ENCODE results near the gene CPA2. TPM values are rescaled to one million over a fixed set of nuclear protein-coding genes. Genes with fewer than 3 reads are reported as not detected.

Gene CPA2
- total RNA-seq, 1 experiment from 2014 or later, result 0.90 TPM

DNA sequence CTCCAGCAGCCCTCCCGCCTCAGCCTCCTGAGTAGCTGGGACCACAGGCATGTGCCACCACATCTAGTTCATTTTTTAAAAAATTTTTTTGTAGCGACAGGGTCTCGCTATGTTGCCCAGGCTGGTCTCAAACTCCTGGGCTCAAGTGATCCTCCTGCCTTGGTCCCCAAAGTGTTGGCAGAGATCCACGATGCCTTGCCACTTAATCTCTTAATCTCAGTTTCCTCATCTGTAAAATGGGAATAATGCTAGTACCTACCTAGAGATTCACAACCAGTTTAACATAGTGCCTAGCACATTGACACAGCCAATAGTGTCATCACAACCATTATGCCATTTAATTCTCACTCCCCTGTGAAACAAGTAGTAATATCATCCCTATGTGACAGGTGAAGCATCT, 21.5 kb downstream of the CPA2 start:
- Mint-ChIP-seq H3K36me3 (no peaks in the 10 kb centered on the region), H3K4me1 (0 out of 2 replicates have a peak, but pooled peaks cover 3% of the 10 kb centered on the region), H3K27ac (no peak overlapping the region), H3K4me3 (no peak overlapping the region), H3K27me3 (ENCODE audit: low read depth) (no peaks in the 10 kb centered on the region), H3K9me3 (no peaks in the 10 kb centered on the region)
- CTCF ChIA-PET, result no interaction called here
- no peak for TF ChIP-seq TP53 (CRISPR knock-in tag; IDR thresholded peaks at IDR 0.05)
- TF ChIP-seq, protein P1, sequence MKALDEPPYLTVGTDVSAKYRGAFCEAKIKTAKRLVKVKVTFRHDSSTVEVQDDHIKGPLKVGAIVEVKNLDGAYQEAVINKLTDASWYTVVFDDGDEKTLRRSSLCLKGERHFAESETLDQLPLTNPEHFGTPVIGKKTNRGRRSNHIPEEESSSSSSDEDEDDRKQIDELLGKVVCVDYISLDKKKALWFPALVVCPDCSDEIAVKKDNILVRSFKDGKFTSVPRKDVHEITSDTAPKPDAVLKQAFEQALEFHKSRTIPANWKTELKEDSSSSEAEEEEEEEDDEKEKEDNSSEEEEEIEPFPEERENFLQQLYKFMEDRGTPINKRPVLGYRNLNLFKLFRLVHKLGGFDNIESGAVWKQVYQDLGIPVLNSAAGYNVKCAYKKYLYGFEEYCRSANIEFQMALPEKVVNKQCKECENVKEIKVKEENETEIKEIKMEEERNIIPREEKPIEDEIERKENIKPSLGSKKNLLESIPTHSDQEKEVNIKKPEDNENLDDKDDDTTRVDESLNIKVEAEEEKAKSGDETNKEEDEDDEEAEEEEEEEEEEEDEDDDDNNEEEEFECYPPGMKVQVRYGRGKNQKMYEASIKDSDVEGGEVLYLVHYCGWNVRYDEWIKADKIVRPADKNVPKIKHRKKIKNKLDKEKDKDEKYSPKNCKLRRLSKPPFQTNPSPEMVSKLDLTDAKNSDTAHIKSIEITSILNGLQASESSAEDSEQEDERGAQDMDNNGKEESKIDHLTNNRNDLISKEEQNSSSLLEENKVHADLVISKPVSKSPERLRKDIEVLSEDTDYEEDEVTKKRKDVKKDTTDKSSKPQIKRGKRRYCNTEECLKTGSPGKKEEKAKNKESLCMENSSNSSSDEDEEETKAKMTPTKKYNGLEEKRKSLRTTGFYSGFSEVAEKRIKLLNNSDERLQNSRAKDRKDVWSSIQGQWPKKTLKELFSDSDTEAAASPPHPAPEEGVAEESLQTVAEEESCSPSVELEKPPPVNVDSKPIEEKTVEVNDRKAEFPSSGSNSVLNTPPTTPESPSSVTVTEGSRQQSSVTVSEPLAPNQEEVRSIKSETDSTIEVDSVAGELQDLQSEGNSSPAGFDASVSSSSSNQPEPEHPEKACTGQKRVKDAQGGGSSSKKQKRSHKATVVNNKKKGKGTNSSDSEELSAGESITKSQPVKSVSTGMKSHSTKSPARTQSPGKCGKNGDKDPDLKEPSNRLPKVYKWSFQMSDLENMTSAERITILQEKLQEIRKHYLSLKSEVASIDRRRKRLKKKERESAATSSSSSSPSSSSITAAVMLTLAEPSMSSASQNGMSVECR (CRISPR knock-in tag; IDR thresholded peaks at IDR 0.05; ENCODE audit: borderline replicate concordance), result no peak
- TF ChIP-seq, protein P2, sequence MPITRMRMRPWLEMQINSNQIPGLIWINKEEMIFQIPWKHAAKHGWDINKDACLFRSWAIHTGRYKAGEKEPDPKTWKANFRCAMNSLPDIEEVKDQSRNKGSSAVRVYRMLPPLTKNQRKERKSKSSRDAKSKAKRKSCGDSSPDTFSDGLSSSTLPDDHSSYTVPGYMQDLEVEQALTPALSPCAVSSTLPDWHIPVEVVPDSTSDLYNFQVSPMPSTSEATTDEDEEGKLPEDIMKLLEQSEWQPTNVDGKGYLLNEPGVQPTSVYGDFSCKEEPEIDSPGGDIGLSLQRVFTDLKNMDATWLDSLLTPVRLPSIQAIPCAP (CRISPR knock-in tag; IDR thresholded peaks at IDR 0.05), result no peak
- TF ChIP-seq CBFB (CRISPR knock-in tag; IDR thresholded peaks at IDR 0.05; ENCODE audit: low read depth), result no peak
- TF ChIP-seq PRRX2 (CRISPR knock-in tag; IDR thresholded peaks at IDR 0.05), result no peak
- TF ChIP-seq, protein P3, sequence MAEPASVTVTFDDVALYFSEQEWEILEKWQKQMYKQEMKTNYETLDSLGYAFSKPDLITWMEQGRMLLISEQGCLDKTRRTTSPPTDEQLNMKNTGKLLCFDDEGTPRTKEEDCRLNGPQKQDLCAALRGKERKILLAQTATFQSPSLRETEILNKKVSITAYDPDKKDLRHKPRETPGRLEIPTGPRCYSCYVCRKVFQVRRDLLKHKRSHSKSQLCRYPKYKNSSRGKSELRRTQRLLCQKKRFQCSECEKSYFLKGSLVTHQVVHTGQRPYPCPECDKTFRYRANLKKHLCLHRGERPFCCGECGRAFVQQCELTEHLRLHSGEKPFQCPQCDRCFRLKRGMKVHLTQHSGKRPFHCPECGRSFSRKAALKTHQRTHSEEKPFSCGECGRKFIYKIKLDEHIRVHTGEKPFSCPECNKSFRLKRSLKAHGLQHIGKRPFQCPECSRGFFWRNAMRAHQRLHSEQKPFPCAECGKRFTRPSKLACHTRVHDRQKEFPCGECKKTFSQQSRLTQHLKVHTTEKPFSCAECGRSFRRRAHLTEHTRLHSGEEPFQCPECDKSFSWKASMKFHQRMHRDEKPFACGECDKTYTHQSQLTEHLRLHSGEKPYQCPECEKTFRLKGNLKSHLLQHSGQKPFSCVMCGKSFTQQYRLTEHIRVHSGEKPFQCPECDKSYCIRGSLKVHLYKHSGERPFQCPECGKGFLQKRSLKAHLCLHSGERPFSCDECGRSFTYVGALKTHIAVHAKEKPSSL (CRISPR knock-in tag; conservative IDR thresholded peaks at IDR 0.05), result no peak
- ATAC-seq (no peak), DNase-seq (ENCODE audit: low spot score) (no peak)
- POLR2A ChIA-PET, result no interaction called here

DNA sequence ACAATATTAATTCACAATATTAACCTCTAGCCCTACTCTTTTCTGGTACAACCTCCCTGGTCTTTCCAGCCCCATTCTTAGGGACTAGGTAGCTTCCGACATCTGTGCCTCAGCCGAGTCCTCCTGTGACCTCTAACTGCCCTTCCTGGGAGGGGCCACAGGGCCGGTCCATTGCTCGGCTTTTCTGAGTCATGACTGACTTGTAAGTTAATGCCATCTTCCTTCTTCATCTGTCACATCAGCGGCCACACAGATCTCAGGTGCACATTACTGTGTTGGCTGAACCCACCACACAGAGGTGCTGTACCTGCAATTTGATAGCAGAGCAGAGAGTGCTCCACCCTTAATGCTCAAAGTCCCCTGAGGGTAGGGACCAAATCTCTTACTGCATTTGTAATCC, 22.2 kb downstream of the CPA2 start:
- ATAC-seq (no peak), DNase-seq (ENCODE audit: low spot score) (no peak)
- Mint-ChIP-seq H3K36me3 (no peaks in the 10 kb centered on the region), H3K27ac (no peak overlapping the region), H3K27me3 (ENCODE audit: low read depth) (no peaks in the 10 kb centered on the region), H3K4me1 (0 out of 2 replicates have a peak, but pooled peaks cover 3% of the 10 kb centered on the region), H3K9me3 (no peaks in the 10 kb centered on the region), H3K4me3 (no peak overlapping the region)
- ChIA-PET POLR2A (no interaction called here), CTCF (no interaction called here)
- no peak for TF ChIP-seq GTF2I (CRISPR knock-in tag; conservative IDR thresholded peaks at IDR 0.05)
- TF ChIP-seq, protein P4, sequence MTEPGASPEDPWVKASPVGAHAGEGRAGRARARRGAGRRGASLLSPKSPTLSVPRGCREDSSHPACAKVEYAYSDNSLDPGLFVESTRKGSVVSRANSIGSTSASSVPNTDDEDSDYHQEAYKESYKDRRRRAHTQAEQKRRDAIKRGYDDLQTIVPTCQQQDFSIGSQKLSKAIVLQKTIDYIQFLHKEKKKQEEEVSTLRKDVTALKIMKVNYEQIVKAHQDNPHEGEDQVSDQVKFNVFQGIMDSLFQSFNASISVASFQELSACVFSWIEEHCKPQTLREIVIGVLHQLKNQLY (CRISPR knock-in tag; IDR thresholded peaks at IDR 0.05), result no peak
- no peak for TF ChIP-seq FOXP1 (CRISPR knock-in tag; IDR thresholded peaks at IDR 0.05; ENCODE audit: borderline replicate concordance)
- TF ChIP-seq PRRX2 (CRISPR knock-in tag; IDR thresholded peaks at IDR 0.05), result no peak
- TF ChIP-seq, protein P5, sequence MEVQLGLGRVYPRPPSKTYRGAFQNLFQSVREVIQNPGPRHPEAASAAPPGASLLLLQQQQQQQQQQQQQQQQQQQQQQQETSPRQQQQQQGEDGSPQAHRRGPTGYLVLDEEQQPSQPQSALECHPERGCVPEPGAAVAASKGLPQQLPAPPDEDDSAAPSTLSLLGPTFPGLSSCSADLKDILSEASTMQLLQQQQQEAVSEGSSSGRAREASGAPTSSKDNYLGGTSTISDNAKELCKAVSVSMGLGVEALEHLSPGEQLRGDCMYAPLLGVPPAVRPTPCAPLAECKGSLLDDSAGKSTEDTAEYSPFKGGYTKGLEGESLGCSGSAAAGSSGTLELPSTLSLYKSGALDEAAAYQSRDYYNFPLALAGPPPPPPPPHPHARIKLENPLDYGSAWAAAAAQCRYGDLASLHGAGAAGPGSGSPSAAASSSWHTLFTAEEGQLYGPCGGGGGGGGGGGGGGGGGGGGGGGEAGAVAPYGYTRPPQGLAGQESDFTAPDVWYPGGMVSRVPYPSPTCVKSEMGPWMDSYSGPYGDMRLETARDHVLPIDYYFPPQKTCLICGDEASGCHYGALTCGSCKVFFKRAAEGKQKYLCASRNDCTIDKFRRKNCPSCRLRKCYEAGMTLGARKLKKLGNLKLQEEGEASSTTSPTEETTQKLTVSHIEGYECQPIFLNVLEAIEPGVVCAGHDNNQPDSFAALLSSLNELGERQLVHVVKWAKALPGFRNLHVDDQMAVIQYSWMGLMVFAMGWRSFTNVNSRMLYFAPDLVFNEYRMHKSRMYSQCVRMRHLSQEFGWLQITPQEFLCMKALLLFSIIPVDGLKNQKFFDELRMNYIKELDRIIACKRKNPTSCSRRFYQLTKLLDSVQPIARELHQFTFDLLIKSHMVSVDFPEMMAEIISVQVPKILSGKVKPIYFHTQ (CRISPR knock-in tag; IDR thresholded peaks at IDR 0.05), result no peak
- TF ChIP-seq ESRRA (CRISPR knock-in tag; IDR thresholded peaks at IDR 0.05; ENCODE audit: borderline replicate concordance), result no peak
- TF ChIP-seq ZBTB21 (CRISPR knock-in tag; IDR thresholded peaks at IDR 0.05; ENCODE audit: borderline replicate concordance), result no peak
- TF ChIP-seq, protein P6, sequence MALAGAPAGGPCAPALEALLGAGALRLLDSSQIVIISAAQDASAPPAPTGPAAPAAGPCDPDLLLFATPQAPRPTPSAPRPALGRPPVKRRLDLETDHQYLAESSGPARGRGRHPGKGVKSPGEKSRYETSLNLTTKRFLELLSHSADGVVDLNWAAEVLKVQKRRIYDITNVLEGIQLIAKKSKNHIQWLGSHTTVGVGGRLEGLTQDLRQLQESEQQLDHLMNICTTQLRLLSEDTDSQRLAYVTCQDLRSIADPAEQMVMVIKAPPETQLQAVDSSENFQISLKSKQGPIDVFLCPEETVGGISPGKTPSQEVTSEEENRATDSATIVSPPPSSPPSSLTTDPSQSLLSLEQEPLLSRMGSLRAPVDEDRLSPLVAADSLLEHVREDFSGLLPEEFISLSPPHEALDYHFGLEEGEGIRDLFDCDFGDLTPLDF (CRISPR knock-in tag; IDR thresholded peaks at IDR 0.05), result no peak
- no peak for TF ChIP-seq TP53 (CRISPR knock-in tag; IDR thresholded peaks at IDR 0.05)
